Fibroblast of villous mesenchyme (primary cell): ENCODE results near the gene BTG2. TPM values are rescaled to one million over a fixed set of nuclear protein-coding genes. Genes with fewer than 3 reads are reported as not detected.

Experiments
- DNase-seq: peaks from one replicate; pipeline ENCODE4 v3.0.0-alpha.2; 2010; ENCODE audit warnings: low read depth
- H3K4me3 ChIP-seq: 2 replicates; pipeline ENCODE4 v1.5.1; 2011; ENCODE audit warnings: low read depth, mild to moderate bottlenecking, low read length
- total RNA-seq: library from RNA; depleted of rRNA; stranded (reverse); fragments of >200 nt; gene quantifications from 2 replicates; pipeline ENCODE4 v1.2.3, GENCODE V29; 2012
- TF ChIP-seq, protein P1 (sequence below): IDR thresholded peaks from 2 replicates; pipeline ENCODE4 v1.5.1; 2012; ENCODE audit warnings: low read depth, mild to moderate bottlenecking, low read length; ENCODE audit not compliant: insufficient read depth

BTG2 gene
- total RNA-seq, 1 donor: 13.8 TPM

DNA sequence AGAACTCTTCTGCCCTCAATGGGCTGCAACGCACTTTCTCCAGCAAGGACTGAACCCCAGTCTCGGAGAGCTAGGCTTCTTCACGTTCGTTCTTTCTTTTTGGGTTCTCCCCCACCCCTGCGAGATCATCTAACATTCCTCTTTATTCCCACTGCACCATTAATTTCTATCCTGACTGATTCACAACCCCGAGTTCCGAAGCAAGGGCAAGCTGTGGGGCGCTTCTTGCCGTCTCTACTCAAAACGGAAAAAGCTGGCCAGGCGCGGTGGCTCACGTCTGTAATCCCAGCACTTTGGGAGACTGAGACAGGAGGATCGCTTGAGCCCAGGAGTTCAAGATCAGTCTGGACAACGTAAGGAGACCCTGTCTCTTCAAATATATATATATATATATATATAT lies 37.4 kb upstream of the BTG2 start:
- DNase-seq: no peak
- TF ChIP-seq, protein P1, sequence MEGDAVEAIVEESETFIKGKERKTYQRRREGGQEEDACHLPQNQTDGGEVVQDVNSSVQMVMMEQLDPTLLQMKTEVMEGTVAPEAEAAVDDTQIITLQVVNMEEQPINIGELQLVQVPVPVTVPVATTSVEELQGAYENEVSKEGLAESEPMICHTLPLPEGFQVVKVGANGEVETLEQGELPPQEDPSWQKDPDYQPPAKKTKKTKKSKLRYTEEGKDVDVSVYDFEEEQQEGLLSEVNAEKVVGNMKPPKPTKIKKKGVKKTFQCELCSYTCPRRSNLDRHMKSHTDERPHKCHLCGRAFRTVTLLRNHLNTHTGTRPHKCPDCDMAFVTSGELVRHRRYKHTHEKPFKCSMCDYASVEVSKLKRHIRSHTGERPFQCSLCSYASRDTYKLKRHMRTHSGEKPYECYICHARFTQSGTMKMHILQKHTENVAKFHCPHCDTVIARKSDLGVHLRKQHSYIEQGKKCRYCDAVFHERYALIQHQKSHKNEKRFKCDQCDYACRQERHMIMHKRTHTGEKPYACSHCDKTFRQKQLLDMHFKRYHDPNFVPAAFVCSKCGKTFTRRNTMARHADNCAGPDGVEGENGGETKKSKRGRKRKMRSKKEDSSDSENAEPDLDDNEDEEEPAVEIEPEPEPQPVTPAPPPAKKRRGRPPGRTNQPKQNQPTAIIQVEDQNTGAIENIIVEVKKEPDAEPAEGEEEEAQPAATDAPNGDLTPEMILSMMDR: no peak
- H3K4me3 ChIP-seq: peak overlapping the region; percentile 83

DNA sequence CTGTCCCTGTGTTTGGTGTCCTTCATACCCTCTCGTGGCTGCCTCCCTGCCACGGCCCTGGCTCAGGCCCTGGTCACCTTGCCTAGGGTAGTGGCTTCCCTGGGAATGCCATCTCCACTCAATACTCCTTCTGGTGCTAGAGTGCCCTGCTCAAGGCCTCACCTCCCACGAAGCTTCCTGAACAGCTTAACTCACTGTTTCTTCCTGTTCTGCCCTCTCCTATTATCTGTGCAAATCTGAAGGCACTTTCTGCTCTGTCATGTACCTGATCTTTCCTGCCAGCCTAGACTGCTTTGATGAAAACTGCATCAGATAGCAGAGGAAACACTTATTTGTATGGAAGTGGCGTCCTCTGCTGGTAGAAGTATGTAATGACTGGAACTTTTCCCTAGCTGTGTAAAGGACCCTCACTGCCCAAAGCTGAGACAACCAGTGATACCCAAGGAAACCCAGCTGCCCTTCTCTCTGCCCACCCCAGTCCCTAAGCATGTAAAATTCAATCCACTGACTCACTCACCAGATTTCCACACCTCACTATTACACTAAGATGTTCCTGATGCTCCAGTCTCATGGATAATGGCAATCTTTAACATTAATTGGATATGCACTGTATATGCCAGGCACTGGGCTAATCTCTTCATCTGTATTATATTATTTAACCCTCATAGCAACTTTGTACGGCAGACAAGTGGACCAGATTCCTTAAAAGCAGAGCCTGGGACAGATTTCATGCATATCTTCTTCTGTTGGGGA lies 36.2 kb upstream of the BTG2 start:
- DNase-seq: peak; percentile 78
- TF ChIP-seq, protein P1: peak; percentile 92
- H3K4me3 ChIP-seq: no peak overlapping the region

DNA sequence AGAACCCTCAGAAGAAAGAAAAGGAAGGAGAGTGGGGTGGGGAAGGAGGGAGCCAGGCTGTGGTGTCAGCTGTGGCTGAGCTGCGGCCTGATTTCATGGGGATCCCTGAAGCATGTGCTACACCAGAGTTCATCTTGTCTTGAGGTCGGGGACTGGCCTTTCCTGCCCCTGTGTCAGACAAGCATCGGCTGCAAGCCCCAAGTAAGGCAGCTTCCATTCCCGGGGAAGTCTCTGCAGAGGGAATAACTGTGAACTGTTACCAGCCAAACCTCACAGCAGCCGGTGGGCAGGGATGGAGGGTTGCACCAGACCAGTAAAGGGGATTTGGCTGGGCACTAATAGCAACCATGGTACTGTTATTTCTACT lies 35.7 kb upstream of the BTG2 start:
- DNase-seq: no peak
- TF ChIP-seq, protein P1: no peak
- no peak overlapping the region for H3K4me3 ChIP-seq

DNA sequence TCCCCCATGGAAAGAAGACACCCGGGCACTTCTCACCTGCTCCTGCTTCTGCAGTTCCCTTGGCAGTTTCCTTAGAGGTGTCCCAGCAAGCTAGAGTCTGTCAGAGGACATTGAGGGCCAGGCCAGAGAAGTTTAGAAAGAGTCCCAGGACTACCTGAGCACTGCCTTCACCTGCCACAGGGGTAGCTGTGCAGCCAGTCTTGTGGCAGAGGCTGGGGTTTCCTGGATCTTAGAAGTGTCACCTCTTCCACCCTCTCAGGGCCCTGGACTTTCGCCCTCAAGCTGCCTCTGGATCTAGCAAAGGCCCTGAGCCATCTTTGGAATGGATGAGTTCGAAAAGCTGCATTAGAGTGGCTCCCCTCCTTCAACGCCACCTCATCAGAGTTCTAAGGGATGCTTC lies 34.9 kb upstream of the BTG2 start:
- TF ChIP-seq, protein P1: no peak
- DNase-seq: no peak
- no peak overlapping the region for H3K4me3 ChIP-seq

DNA sequence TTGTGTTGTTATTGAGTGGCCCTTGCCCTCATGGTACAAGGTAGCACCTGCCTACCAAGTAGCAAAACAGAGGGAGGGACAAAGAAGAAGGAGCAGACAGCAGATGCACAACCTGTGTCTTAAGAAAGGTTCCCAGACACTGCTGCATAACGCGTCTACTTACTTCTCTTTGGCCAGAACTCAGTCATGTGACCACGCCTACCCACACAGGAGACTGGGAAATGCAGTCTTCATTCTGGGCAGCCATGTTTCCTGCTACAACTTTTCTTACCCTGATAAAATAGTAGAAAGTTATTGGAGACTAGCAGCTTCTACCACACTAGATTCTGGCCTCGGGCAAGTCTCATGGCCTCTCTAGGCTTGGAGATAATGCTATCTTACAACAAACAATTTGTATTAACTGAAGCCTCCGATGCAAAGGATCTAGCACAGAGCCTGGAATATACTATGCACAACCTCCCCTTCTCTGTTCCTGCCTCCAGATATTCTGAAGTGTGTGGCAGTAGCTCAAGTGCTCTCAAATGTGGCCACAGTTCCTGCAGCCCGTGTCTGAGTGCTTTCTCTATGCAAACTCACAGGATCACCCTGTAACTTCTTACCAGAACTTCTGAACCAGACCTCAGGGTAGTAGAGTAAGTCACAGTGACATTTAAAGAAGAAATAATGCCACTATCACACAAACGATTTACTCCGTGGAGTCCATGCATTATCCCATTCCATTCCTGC lies 34.1 kb upstream of the BTG2 start:
- no peak overlapping the region for H3K4me3 ChIP-seq
- peak; percentile 75 for DNase-seq
- TF ChIP-seq, protein P1: no peak

DNA sequence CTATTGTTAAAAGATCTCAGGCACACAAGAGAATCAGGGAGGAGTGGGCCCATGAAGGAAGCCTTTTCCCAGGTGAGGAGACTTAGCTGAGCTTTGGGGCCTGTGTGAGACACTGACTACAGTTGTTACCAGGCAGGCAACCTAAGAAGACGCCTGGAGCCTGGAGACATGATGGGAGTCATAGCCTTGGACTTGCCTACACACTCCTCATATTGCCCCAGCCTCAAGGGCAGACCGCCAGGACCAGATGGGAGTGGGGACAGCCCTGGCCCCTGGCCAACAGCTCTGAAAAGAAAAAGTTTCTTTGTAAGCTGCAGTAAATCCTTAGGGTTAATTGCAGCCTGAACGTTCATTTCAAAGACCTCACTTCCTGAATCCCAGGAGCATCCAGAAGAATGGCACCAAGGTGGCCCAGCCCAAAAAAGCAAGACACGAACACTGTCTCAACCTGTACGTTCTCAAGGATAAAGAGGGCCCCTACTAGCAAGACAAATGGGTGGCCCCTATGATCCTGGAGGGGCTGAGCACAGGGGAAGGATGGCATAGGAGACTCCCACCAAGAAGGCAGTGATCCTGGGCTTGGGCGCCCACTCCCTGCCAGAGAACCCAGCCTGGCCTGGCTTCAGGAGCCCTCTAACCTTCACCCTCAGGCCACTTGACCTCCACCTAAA lies 33.2 kb upstream of the BTG2 start:
- H3K4me3 ChIP-seq: no peak overlapping the region
- DNase-seq: no peak
- TF ChIP-seq, protein P1: no peak
